ENCODE data around the gene GUCY1A2. TPM values are rescaled to one million over a fixed set of nuclear protein-coding genes. Genes with fewer than 3 reads are reported as not detected.

The GUCY1A2 gene
- total and polyA plus RNA-seq, 2 donors from 2014 or later: 0.75 to 16.1 TPM

- Histone ChIP-seq H3K27me3 (ENCODE audit: control insufficient read depth, insufficient read depth, low read length) (no peaks in the 10 kb centered on the region), H3K4me1 (ENCODE audit: control insufficient read depth in 2 of 3, insufficient read depth in 2 of 3, low read depth in 1 of 3, low read length in 3 of 3) (no peaks in the 10 kb centered on the region), H3K27ac (ENCODE audit: low read depth in 2 of 2, low read length in 2 of 2) (no peak overlapping the region), H3K4me3 (ENCODE audit: low read length in 3 of 3) (no peak overlapping the region), H3K9me3 (ENCODE audit: control insufficient read depth in 2 of 3, insufficient read depth in 1 of 3, low read length in 3 of 3) (no peaks in the 10 kb centered on the region), H3K9ac (ENCODE audit: low read length in 3 of 3) (no peak overlapping the region), H3K36me3 (ENCODE audit: control insufficient read depth in 2 of 3, insufficient read depth in 3 of 3, low read length in 3 of 3) (no peaks in the 10 kb centered on the region)
- FAIRE-seq (peak; percentile 86), DNase-seq (no peak)
- intact Hi-C loops (cut with DNase I): no loop called here
- TF ChIP-seq, protein P1, sequence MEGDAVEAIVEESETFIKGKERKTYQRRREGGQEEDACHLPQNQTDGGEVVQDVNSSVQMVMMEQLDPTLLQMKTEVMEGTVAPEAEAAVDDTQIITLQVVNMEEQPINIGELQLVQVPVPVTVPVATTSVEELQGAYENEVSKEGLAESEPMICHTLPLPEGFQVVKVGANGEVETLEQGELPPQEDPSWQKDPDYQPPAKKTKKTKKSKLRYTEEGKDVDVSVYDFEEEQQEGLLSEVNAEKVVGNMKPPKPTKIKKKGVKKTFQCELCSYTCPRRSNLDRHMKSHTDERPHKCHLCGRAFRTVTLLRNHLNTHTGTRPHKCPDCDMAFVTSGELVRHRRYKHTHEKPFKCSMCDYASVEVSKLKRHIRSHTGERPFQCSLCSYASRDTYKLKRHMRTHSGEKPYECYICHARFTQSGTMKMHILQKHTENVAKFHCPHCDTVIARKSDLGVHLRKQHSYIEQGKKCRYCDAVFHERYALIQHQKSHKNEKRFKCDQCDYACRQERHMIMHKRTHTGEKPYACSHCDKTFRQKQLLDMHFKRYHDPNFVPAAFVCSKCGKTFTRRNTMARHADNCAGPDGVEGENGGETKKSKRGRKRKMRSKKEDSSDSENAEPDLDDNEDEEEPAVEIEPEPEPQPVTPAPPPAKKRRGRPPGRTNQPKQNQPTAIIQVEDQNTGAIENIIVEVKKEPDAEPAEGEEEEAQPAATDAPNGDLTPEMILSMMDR (IDR thresholded peaks at IDR 0.05; ENCODE audit: borderline replicate concordance, extremely low read depth, insufficient read depth): no peak
Measured at GRCh38 chr11:106770489-106771085, 247.7 kb downstream of the GUCY1A2 start.

GRCh38 chr11:106765469-106766258 lies 252.6 kb downstream of the GUCY1A2 start:
- Histone ChIP-seq H3K27ac (ENCODE audit: low read depth in 2 of 2, low read length in 2 of 2) (no peak overlapping the region), H3K9ac (ENCODE audit: low read length in 3 of 3) (no peak overlapping the region), H3K27me3 (ENCODE audit: control insufficient read depth, insufficient read depth, low read length) (no peaks in the 10 kb centered on the region), H3K4me1 (ENCODE audit: control insufficient read depth in 2 of 3, insufficient read depth in 2 of 3, low read depth in 1 of 3, low read length in 3 of 3) (no peaks in the 10 kb centered on the region), H3K36me3 (ENCODE audit: control insufficient read depth in 2 of 3, insufficient read depth in 3 of 3, low read length in 3 of 3) (no peaks in the 10 kb centered on the region), H3K9me3 (ENCODE audit: control insufficient read depth in 2 of 3, insufficient read depth in 1 of 3, low read length in 3 of 3) (no peaks in the 10 kb centered on the region), H3K4me3 (ENCODE audit: low read length in 3 of 3) (no peak overlapping the region)
- intact Hi-C loops (cut with DNase I): no loop called here
- TF ChIP-seq, protein P1 (IDR thresholded peaks at IDR 0.05; ENCODE audit: borderline replicate concordance, extremely low read depth, insufficient read depth): no peak
- FAIRE-seq: no peak
- no peak for DNase-seq

GRCh38 chr11:106763501-106763900 lies 254.8 kb downstream of the GUCY1A2 start:
- intact Hi-C loops (cut with DNase I): no loop called here
- H3K4me1 ChIP-seq (ENCODE audit: control insufficient read depth in 2 of 3, insufficient read depth in 2 of 3, low read depth in 1 of 3, low read length in 3 of 3): no peaks in the 10 kb centered on the region
- DNase-seq (no peak), FAIRE-seq (no peak)
- TF ChIP-seq, protein P1 (IDR thresholded peaks at IDR 0.05; ENCODE audit: borderline replicate concordance, extremely low read depth, insufficient read depth): no peak
- H3K27me3 ChIP-seq (ENCODE audit: control insufficient read depth, insufficient read depth, low read length): no peaks in the 10 kb centered on the region
- H3K9ac ChIP-seq (ENCODE audit: low read length in 3 of 3): no peak overlapping the region
- no peak overlapping the region for H3K4me3 ChIP-seq (ENCODE audit: low read length in 3 of 3)
- H3K27ac ChIP-seq (ENCODE audit: low read depth in 2 of 2, low read length in 2 of 2): no peak overlapping the region
- no peaks in the 10 kb centered on the region for H3K36me3 ChIP-seq (ENCODE audit: control insufficient read depth in 2 of 3, insufficient read depth in 3 of 3, low read length in 3 of 3)
- no peaks in the 10 kb centered on the region for H3K9me3 ChIP-seq (ENCODE audit: control insufficient read depth in 2 of 3, insufficient read depth in 1 of 3, low read length in 3 of 3)
